Psoas muscle (tissue), 8 donors: ENCODE data around the gene ZNF564. TPM values are rescaled to one million over a fixed set of nuclear protein-coding genes. Genes with fewer than 3 reads are reported as not detected.
A peak's percentile ranks its signal among the peaks of the same experiment; 100 is the strongest.

Source experiments
- ATAC-seq, 4 donors: fragments of 200-7000 bp; cut with Tn5 transposase; one replicate each; pipeline ENCODE4 v1.9.1; 2020; ENCODE audit warnings: moderate library complexity in 3 of 4, mild to moderate bottlenecking in 2 of 4
- DNase-seq, 2 donors: peaks; one replicate each; pipeline ENCODE4 v3.0.0-alpha.2; 2020
- H3K27ac ChIP-seq: fragments of 200-600 bp; one replicate; pipeline ENCODE4 v1.8.0; 2022
- H3K27me3 ChIP-seq, 3 donors: fragments of 200-600 bp in 1 of 3; one replicate each; pipeline versions ENCODE4 v1.6.1 to v1.8.0; 2013 to 2022; ENCODE audit warnings: low read length in 2 of 3, mild to moderate bottlenecking in 2 of 3, moderate library complexity in 1 of 3; ENCODE audit not compliant: insufficient read depth in 3 of 3
- H3K36me3 ChIP-seq, 2 donors: fragments of 200-600 bp in 1 of 2; one replicate each; pipeline versions ENCODE4 v1.6.1 to v1.8.0; 2013 to 2022; ENCODE audit warnings: low read depth in 1 of 2, mild to moderate bottlenecking in 1 of 2, moderate library complexity in 1 of 2; ENCODE audit not compliant: insufficient read depth in 1 of 2
- H3K4me1 ChIP-seq: fragments of 200-600 bp; one replicate; pipeline ENCODE4 v1.8.0; 2022
- H3K4me3 ChIP-seq: fragments of 200-600 bp; one replicate; pipeline ENCODE4 v1.8.0; 2022; ENCODE audit warnings: mild to moderate bottlenecking
- H3K9me3 ChIP-seq: fragments of 200-600 bp; one replicate; pipeline ENCODE4 v1.8.0; 2022
- WGBS, 3 donors: extraction: QIAGEN DNeasy Blood & Tissue Kit; methylation state at CpG; one replicate each; pipeline versions ENCODE4 v1.1.6 to v1.1.7; 2013; 5-methylcytosine and 5-hydroxymethylcytosine counted together
- intact Hi-C, 2 donors: fragments of 100-400 bp; cut with DNase I; formaldehyde crosslinking; loops; one replicate each; pipeline versions ENCODE4 v1.11.0 to v1.14.2; 2022
- polyA plus RNA-seq, 3 donors: library from polyadenylated mRNA; stranded (reverse); fragments of 200-250 nt; gene quantifications; one replicate each; pipeline ENCODE4 v1.2.3, GENCODE V29; 2013
- total RNA-seq, 4 donors: library from RNA; stranded (reverse); fragmentation: NEBNext Ultra II Directional in 2 of 4; extraction: Animal tissue kit (Norgen Biotek cat#: 25700) in 2 of 4; gene quantifications; one replicate each; pipeline versions ENCODE4 v1.2.1 to v1.2.4, GENCODE V29; 2021 to 2023
- TF ChIP-seq, protein P1 (sequence below): fragments of 200-600 bp; IDR thresholded peaks from one replicate; pipeline ENCODE4 v1.8.0; 2022; ENCODE audit warnings: antibody characterized with exemption
- donor health status: healthy with polysubstance abuse.
- donor health status: DM: no; HTN: no; CAD: no; lungs with moderate emphysema.
- donor health status: Bipolar disorder and iron deficiency.
- donor health status: healthy.
- donor health status: DM: yes; HTN: yes; CAD: no.
- donor health status: DM: no; HTN: no; CAD: no.
- donor health status: DM: no; HTN: no; CAD: no.
- donor health status: DM: yes; HTN: yes; CAD: no.

Gene ZNF564
- total and polyA plus RNA-seq, 7 donors, result 3.2 to 6.2 (median 4.8) TPM

GRCh38 chr19:12526542-12526941, 24.7 kb downstream of the ZNF564 start:
- ATAC-seq, result no peak
- 93 to 96% (median 95%) methylated on average over 4 of the region's 4 CpGs for WGBS, 3 donors
- H3K36me3 ChIP-seq, result peaks cover 35 to 73% of the 10 kb centered on the region in 2 donors
- no peak overlapping the region for H3K4me3 ChIP-seq
- intact Hi-C loops, result no loop called here
- peaks cover 98% of the 10 kb centered on the region for H3K9me3 ChIP-seq
- H3K27me3 ChIP-seq, result no peaks in the 10 kb centered on the region
- TF ChIP-seq, protein P1, sequence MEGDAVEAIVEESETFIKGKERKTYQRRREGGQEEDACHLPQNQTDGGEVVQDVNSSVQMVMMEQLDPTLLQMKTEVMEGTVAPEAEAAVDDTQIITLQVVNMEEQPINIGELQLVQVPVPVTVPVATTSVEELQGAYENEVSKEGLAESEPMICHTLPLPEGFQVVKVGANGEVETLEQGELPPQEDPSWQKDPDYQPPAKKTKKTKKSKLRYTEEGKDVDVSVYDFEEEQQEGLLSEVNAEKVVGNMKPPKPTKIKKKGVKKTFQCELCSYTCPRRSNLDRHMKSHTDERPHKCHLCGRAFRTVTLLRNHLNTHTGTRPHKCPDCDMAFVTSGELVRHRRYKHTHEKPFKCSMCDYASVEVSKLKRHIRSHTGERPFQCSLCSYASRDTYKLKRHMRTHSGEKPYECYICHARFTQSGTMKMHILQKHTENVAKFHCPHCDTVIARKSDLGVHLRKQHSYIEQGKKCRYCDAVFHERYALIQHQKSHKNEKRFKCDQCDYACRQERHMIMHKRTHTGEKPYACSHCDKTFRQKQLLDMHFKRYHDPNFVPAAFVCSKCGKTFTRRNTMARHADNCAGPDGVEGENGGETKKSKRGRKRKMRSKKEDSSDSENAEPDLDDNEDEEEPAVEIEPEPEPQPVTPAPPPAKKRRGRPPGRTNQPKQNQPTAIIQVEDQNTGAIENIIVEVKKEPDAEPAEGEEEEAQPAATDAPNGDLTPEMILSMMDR, result no peak
- H3K27ac ChIP-seq, result no peak overlapping the region
- no peak for DNase-seq
- H3K4me1 ChIP-seq, result no peaks in the 10 kb centered on the region

DNA sequence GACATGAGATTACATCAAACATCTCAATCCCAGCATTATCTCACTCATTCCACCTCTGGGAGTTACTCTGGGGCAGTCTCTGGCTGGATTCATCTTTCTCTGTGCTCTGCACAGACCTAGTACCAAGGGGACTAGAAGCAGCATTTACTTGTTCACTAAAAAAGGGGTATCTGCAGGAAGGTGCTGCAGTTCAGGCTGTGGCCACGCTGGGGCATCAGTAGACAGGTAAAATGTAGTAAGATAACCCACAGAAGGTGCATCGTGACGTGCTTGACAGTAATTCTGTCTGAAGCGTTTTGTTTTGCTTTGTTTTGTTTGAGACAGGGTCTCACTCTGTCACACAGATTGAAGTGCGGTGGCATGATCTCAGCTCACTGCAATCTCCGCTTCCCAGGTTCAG, 29.3 kb downstream of the ZNF564 start:
- H3K36me3 ChIP-seq, result peaks cover 19 to 32% of the 10 kb centered on the region in 2 donors
- peaks cover 91% of the 10 kb centered on the region for H3K9me3 ChIP-seq
- H3K4me1 ChIP-seq, result no peaks in the 10 kb centered on the region
- intact Hi-C loops, result no loop called here
- TF ChIP-seq, protein P1, result no peak
- no peak overlapping the region for H3K27ac ChIP-seq
- ATAC-seq (no peak), DNase-seq (no peak)
- H3K27me3 ChIP-seq, result no peaks in the 10 kb centered on the region
- no peak overlapping the region for H3K4me3 ChIP-seq
- 63 to 67% (median 66%) methylated on average over 6 of the region's 6 CpGs for WGBS, 3 donors

GRCh38 chr19:12513531-12514061, 37.7 kb downstream of the ZNF564 start:
- H3K27me3 ChIP-seq, result no peaks in the 10 kb centered on the region
- no peaks in the 10 kb centered on the region for H3K36me3 ChIP-seq
- H3K27ac ChIP-seq, result no peak overlapping the region
- no peak for ATAC-seq
- no peaks in the 10 kb centered on the region for H3K4me1 ChIP-seq
- H3K4me3 ChIP-seq, result no peak overlapping the region
- H3K9me3 ChIP-seq, result peaks cover 41% of the 10 kb centered on the region
- WGBS, 3 donors, result 9 to 14% (median 11%) methylated on average over 35 of the region's 35 CpGs
- DNase-seq, result peak in 1 of 2 donors; percentile 56
- TF ChIP-seq, protein P1, result no peak
- intact Hi-C loops, result no loop called here

GRCh38 chr19:12497032-12497431, 54.2 kb downstream of the ZNF564 start:
- H3K36me3 ChIP-seq, result no peaks in the 10 kb centered on the region
- H3K4me3 ChIP-seq, result no peak overlapping the region
- no peak for ATAC-seq
- DNase-seq, result no peak
- WGBS, 3 donors, result 80 to 86% (median 85%) methylated on average over 4 of the region's 4 CpGs
- peaks cover 4% of the 10 kb centered on the region for H3K9me3 ChIP-seq
- TF ChIP-seq, protein P1, result no peak
- H3K4me1 ChIP-seq, result peaks cover 5% of the 10 kb centered on the region
- intact Hi-C loops, result loop anchor here (10.0 kb wide), 2 partner anchors 52 to 58 kb away; partner anchors contain the start of genes ZNF443 (in 1 of the 2) and ZNF564 (in 1 of the 2)
- H3K27ac ChIP-seq, result no peak overlapping the region
- no peaks in the 10 kb centered on the region for H3K27me3 ChIP-seq

GRCh38 chr19:12496480-12496879, 54.8 kb downstream of the ZNF564 start:
- no peak for ATAC-seq
- peaks cover 5% of the 10 kb centered on the region for H3K4me1 ChIP-seq
- no peaks in the 10 kb centered on the region for H3K27me3 ChIP-seq
- no peak for DNase-seq
- 87 to 91% (median 90%) methylated on average over 6 of the region's 6 CpGs for WGBS, 3 donors
- intact Hi-C loops, result loop anchor here (10.0 kb wide), 2 partner anchors 52 to 58 kb away; partner anchors contain the start of genes ZNF443 (in 1 of the 2) and ZNF564 (in 1 of the 2)
- H3K36me3 ChIP-seq, result no peaks in the 10 kb centered on the region
- peaks cover 4% of the 10 kb centered on the region for H3K9me3 ChIP-seq
- TF ChIP-seq, protein P1, result no peak
- no peak overlapping the region for H3K4me3 ChIP-seq
- H3K27ac ChIP-seq, result no peak overlapping the region
